ENCODE measurements around the gene PEX11G.
"Not testable (repeated sequence)": the region's sequence is repeated elsewhere in the genome, so short reads cannot be mapped to it uniquely, and the experiment has no call there.

The PEX11G gene

GRCh38 chr19:7463575-7463974, 25.3 kb downstream of the PEX11G start:
- no peak for DNase-seq

- DNase-seq, result no peak
Observed at GRCh38 chr19:7461841-7462629, 26.8 kb downstream of the PEX11G start.

- DNase-seq, result no peak
Observed at GRCh38 chr19:7460562-7460966, 28.3 kb downstream of the PEX11G start.

GRCh38 chr19:7459773-7460172, 29.1 kb downstream of the PEX11G start:
- DNase-seq, result no peak

- no peak for DNase-seq
Observed at GRCh38 chr19:7458675-7459074, 30.2 kb downstream of the PEX11G start.

- no peak for DNase-seq
Observed at GRCh38 chr19:7456964-7457541, 31.8 kb downstream of the PEX11G start.

GRCh38 chr19:7455600-7456296, 33.1 kb downstream of the PEX11G start:
- no peak for DNase-seq

GRCh38 chr19:7454998-7455397, 33.8 kb downstream of the PEX11G start:
- DNase-seq, result no peak

- no peak for DNase-seq
Observed at GRCh38 chr19:7450243-7451223, 38.3 kb downstream of the PEX11G start.

GRCh38 chr19:7449391-7450070, 39.3 kb downstream of the PEX11G start:
- DNase-seq, result not testable (repeated sequence)

- no peak for DNase-seq
Observed at GRCh38 chr19:7447648-7448047, 41.2 kb downstream of the PEX11G start.

- no peak for DNase-seq
Observed at GRCh38 chr19:7445104-7445503, 43.7 kb downstream of the PEX11G start.

- no peak for DNase-seq
Observed at GRCh38 chr19:7444042-7444441, 44.8 kb downstream of the PEX11G start.

GRCh38 chr19:7442423-7442822, 46.4 kb downstream of the PEX11G start:
- no peak for DNase-seq

- no peak for DNase-seq
Observed at GRCh38 chr19:7441468-7442146, 47.2 kb downstream of the PEX11G start.

GRCh38 chr19:7440188-7440975, 48.5 kb downstream of the PEX11G start:
- no peak for DNase-seq

- DNase-seq, result no peak
Observed at GRCh38 chr19:7435586-7435985, 53.2 kb downstream of the PEX11G start.

- no peak for DNase-seq
Observed at GRCh38 chr19:7434391-7434790, 54.4 kb downstream of the PEX11G start.

- DNase-seq, result not testable (repeated sequence)
Observed at GRCh38 chr19:7433456-7433855, 55.4 kb downstream of the PEX11G start.

GRCh38 chr19:7429638-7430282, 59.1 kb downstream of the PEX11G start:
- DNase-seq, result no peak

Data from SIG-M5 (cell line).